ENCODE results near the gene SLC17A9.

The SLC17A9 gene

GRCh38 chr20:62986257-62986800 is 33.8 kb downstream of the SLC17A9 start:
- DNase-seq = no peak

- DNase-seq = no peak
Observed at GRCh38 chr20:62987114-62987513, 34.6 kb downstream of the SLC17A9 start.

GRCh38 chr20:62989201-62989601 is 36.7 kb downstream of the SLC17A9 start:
- DNase-seq = no peak

- DNase-seq = no peak
Observed at GRCh38 chr20:62990306-62990825, 37.9 kb downstream of the SLC17A9 start.

GRCh38 chr20:62991196-62991807 is 38.8 kb downstream of the SLC17A9 start:
- DNase-seq = no peak

GRCh38 chr20:62991863-62992262 is 39.4 kb downstream of the SLC17A9 start:
- no peak for DNase-seq

GRCh38 chr20:62993856-62994494 is 41.5 kb downstream of the SLC17A9 start:
- no peak for DNase-seq

- DNase-seq = no peak
Observed at GRCh38 chr20:62994869-62995281, 42.4 kb downstream of the SLC17A9 start.

- no peak for DNase-seq
Observed at GRCh38 chr20:62995481-62995880, 43.0 kb downstream of the SLC17A9 start.

- DNase-seq = no peak
Observed at GRCh38 chr20:62995898-62996595, 43.5 kb downstream of the SLC17A9 start.

GRCh38 chr20:62996596-62996982 is 44.1 kb downstream of the SLC17A9 start:
- DNase-seq = no peak

- DNase-seq = no peak
Observed at GRCh38 chr20:62997417-62998035, 45.0 kb downstream of the SLC17A9 start.

GRCh38 chr20:62998449-62998848 is 45.9 kb downstream of the SLC17A9 start:
- no peak for DNase-seq

GRCh38 chr20:62999580-62999979 is 47.1 kb downstream of the SLC17A9 start:
- no peak for DNase-seq

GRCh38 chr20:63000036-63000435 is 47.5 kb downstream of the SLC17A9 start:
- DNase-seq = no peak

- no peak for DNase-seq
Observed at GRCh38 chr20:63000958-63001357, 48.4 kb downstream of the SLC17A9 start.

GRCh38 chr20:63002511-63002910 is 50.0 kb downstream of the SLC17A9 start:
- DNase-seq = no peak

- DNase-seq = no peak
Observed at GRCh38 chr20:63003546-63003945, 51.0 kb downstream of the SLC17A9 start.

- DNase-seq = no peak
Observed at GRCh38 chr20:63004607-63005364, 52.3 kb downstream of the SLC17A9 start.

GRCh38 chr20:63005365-63005861 is 52.9 kb downstream of the SLC17A9 start:
- no peak for DNase-seq

- DNase-seq = no peak
Observed at GRCh38 chr20:63005862-63006539, 53.5 kb downstream of the SLC17A9 start.
